Measurements from ENCODE around the gene SLC11A2.

SLC11A2 gene

DNA sequence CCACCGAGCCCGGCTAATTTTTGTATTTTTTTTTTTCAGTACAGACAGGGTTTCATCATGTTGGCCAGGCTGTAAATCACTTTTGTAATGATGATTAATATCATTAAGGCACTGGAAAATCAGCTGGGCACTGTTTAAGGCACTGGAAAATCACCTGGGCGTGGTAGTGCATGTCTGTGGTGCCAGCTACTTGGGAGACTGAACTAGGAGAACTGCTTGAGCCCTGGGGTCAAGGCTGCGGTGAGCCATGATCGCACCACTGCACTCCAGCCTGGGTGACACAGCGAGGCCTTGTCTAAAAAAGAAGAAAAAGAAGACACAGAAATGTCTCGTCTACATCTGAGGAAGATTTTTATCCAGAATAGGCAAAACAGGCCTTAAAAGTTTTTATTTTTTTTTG, 12.7 kb downstream of the SLC11A2 start:
- TF ChIP-seq CTCF (IDR thresholded peaks at IDR 0.05; ENCODE audit: insufficient read depth, low read length, missing control alignments), result no peak
- ChIA-PET CTCF (interaction anchor here (1.1 to 2.0 kb wide), 4 partner anchors 9 to 27 kb away, joined by 3 to 8 read pairs (median 4); partner anchors contain the start of gene SLC11A2), POLR2A (no interaction called here)
- DNase-seq (ENCODE audit: low read depth, low spot score), result no peak
- H3K4me3 ChIP-seq (ENCODE audit: low read depth, low read length), result no peak overlapping the region

DNA sequence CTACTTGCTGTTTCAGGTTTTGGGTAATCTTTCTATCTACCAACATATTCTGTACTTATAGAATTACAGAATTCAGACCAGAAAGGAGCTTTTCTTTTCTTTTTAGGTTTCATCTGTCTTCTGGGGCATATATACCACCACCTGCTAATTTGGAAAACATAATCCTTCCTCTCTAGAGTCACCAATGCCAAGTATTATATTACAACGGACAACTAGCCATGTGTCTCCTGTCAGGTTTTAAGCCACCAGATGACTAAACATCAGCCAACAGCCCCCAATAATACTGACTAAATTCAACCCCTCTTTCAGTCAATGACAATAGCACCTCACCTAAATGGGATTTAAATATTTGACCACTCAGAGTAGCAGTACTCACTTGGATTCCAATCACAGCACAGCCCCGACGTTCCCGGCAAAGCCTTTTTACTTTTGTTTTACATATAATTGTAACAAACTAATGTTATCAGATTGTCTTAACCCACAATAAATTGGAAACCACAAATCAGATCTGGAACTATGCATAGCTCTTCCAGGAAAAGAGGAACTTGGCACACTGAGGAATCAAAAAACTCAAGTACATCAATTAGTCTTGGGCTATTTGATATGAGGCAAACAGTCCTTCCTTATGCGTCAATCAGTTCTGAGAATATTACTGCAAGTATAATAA, 13.5 kb downstream of the SLC11A2 start:
- no peak overlapping the region for H3K4me3 ChIP-seq (ENCODE audit: low read depth, low read length)
- POLR2A ChIA-PET, result no interaction called here
- no peak for TF ChIP-seq CTCF (IDR thresholded peaks at IDR 0.05; ENCODE audit: insufficient read depth, low read length, missing control alignments)
- CTCF ChIA-PET, result interaction anchor here (1.1 to 2.0 kb wide), 4 partner anchors 10 to 26 kb away, joined by 3 to 8 read pairs (median 4); partner anchors contain the start of gene SLC11A2
- no peak for DNase-seq (ENCODE audit: low read depth, low spot score)

DNA sequence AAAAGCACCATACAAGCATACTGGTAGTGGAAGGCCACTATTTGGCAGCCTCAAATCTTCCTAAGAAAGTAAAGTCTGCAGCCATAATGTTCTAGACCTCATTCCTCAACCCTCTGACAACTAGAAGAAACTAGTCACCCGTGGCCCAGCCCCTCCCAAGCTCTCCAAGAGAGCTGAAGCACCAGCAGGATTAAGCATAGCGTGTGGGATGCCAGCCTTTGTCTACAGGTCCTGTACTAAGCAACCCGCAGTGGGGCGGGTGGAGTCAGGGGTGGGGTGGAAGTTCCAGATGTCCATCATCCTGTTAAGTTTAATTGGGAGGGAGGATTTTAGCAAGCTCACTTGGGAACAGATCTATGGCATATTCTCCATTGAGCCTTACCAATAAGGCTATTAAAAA, 14.2 kb downstream of the SLC11A2 start:
- TF ChIP-seq CTCF (IDR thresholded peaks at IDR 0.05; ENCODE audit: insufficient read depth, low read length, missing control alignments), result no peak
- no peak overlapping the region for H3K4me3 ChIP-seq (ENCODE audit: low read depth, low read length)
- CTCF ChIA-PET, result interaction anchor here (1.1 to 2.0 kb wide), 3 partner anchors 14 to 26 kb away, joined by 3 to 8 read pairs (median 6); partner anchors contain the start of gene SLC11A2
- POLR2A ChIA-PET, result no interaction called here
- no peak for DNase-seq (ENCODE audit: low read depth, low spot score)

GRCh38 chr12:51009056-51009440, 17.1 kb downstream of the SLC11A2 start:
- no peak for DNase-seq (ENCODE audit: low read depth, low spot score)
- no peak overlapping the region for H3K4me3 ChIP-seq (ENCODE audit: low read depth, low read length)
- ChIA-PET CTCF (interaction anchor here (0.8 to 2.1 kb wide), 5 partner anchors 9 to 332 kb away, joined by 3 to 6 read pairs (median 3); no protein-coding TSS in a partner anchor), POLR2A (no interaction called here)
- no peak for TF ChIP-seq CTCF (IDR thresholded peaks at IDR 0.05; ENCODE audit: insufficient read depth, low read length, missing control alignments)

DNA sequence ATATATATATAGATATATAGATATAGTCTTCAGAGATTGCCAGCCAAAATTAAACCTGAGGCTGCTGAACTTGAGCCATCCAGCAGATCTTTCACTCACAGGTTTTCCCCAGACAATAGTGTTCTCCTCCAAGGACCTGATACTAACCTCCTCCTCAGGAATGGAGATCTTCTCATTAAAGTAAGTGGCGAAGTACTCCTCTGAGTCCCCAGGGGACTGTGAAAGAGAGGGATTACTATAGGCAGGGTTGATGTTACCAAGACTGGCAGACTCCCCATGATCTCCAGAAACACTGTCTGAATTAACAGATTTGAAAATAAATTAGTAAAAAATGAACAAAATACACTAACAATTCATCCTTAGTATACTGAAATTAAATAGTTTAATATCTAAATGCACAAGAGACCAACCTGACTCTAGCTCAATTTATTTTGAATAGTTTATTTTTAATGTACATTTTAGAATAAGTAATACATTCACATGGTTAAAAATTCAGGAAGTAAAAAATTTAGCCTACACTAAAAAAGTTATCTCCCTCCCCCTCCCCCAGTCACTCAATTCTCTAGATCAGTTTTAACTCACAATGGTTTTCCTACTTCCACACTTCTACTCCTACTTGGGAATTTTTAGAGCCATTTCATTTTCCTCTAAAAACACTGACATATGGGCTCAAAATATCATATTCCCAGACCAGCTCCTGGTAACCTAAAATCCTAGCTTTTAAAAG, 17.7 kb downstream of the SLC11A2 start:
- no peak overlapping the region for H3K4me3 ChIP-seq (ENCODE audit: low read depth, low read length)
- CTCF ChIA-PET, result interaction anchor here (1.2 to 2.1 kb wide), 5 partner anchors 9 to 21 kb away, joined by 3 to 6 read pairs (median 4); no protein-coding TSS in a partner anchor
- POLR2A ChIA-PET, result no interaction called here
- DNase-seq (ENCODE audit: low read depth, low spot score), result no peak
- no peak for TF ChIP-seq CTCF (IDR thresholded peaks at IDR 0.05; ENCODE audit: insufficient read depth, low read length, missing control alignments)

- H3K4me3 ChIP-seq (ENCODE audit: low read depth, low read length), result no peak overlapping the region
- DNase-seq (ENCODE audit: low read depth, low spot score), result no peak
- no peak for TF ChIP-seq CTCF (IDR thresholded peaks at IDR 0.05; ENCODE audit: insufficient read depth, low read length, missing control alignments)
- POLR2A ChIA-PET, result no interaction called here
- CTCF ChIA-PET, result interaction anchor here (0.8 to 1.4 kb wide), 2 partner anchors 18 to 21 kb away, joined by 3 to 5 read pairs; no protein-coding TSS in a partner anchor
These were observed 20.5 kb downstream of the SLC11A2 start for GRCh38 chr12:51005671-51006070.
